HEK293 (cell line): ENCODE results near the gene CPNE8.

Experiments used
- CTCF ChIA-PET: fragments of 350-600 bp; formaldehyde crosslinking; extraction: SDS; loops from one replicate; lab custom pipeline; 2021; ENCODE audit warnings: antibody characterized with exemption; lab: Yijun Ruan, JAX
- POLR2A ChIA-PET: fragments of 300-600 bp; formaldehyde crosslinking; extraction: SDS; loops from one replicate; lab custom pipeline; 2020; ENCODE audit warnings: antibody characterized with exemption, inconsistent platforms; lab: Yijun Ruan, JAX
- H3K27ac ChIP-seq: fragments of 200-500 bp; sonication (Bioruptor generic); 2 replicates; pipeline ENCODE4 v1.5.1; 2014; ENCODE audit warnings: low read depth, low read length, control low read depth, inconsistent platforms; ENCODE audit errors: extremely low read depth
- H3K36me3 ChIP-seq, 2 experiments: fragments of 200-500 bp in 1 of 2; sonication (Bioruptor generic) in 1 of 2; 1 replicate in 1 of 2; 2 replicates in 1 of 2; pipeline ENCODE4 v1.5.1; 2014 to 2017; ENCODE audit warnings: inconsistent platforms in 2 of 2, low read length in 2 of 2; ENCODE audit not compliant: control insufficient read depth in 2 of 2, insufficient read depth in 1 of 2
- H3K4me1 ChIP-seq: fragments of 200-500 bp; sonication (Bioruptor generic); 2 replicates; pipeline ENCODE4 v1.5.1; 2014; ENCODE audit warnings: mild to moderate bottlenecking, low read length, inconsistent platforms; ENCODE audit not compliant: control insufficient read depth, insufficient read depth
- H3K4me3 ChIP-seq: 2 replicates; pipeline ENCODE4 v1.5.1; 2011; ENCODE audit warnings: low read depth, mild to moderate bottlenecking, control low read depth, low read length, moderate library complexity
- H3K9me3 ChIP-seq: fragments of 200-500 bp; sonication (Bioruptor generic); 2 replicates; pipeline ENCODE4 v1.5.1; 2014; ENCODE audit warnings: low read depth, low read length, inconsistent platforms; ENCODE audit not compliant: control insufficient read depth, insufficient read depth
- AEBP2 ChIP-seq: fragments of 450-650 bp; formaldehyde crosslinking; IDR thresholded peaks from 2 replicates; pipeline ENCODE4 v1.5.1; 2016; ENCODE audit warnings: missing biosample characterization, missing genetic modification characterization, borderline replicate concordance
- FEZF1 ChIP-seq: fragments of 450-650 bp; formaldehyde crosslinking; IDR thresholded peaks from 2 replicates; pipeline ENCODE4 v1.5.1; 2016; ENCODE audit warnings: missing biosample characterization, missing genetic modification characterization
- INSM2 ChIP-seq: fragments of 450-650 bp; formaldehyde crosslinking; IDR thresholded peaks from 2 replicates; pipeline ENCODE4 v1.5.1; 2016; ENCODE audit warnings: missing biosample characterization, missing genetic modification characterization
- PRDM6 ChIP-seq: fragments of 450-650 bp; formaldehyde crosslinking; IDR thresholded peaks from 2 replicates; pipeline ENCODE4 v1.5.1; 2017; ENCODE audit warnings: missing biosample characterization, missing genetic modification characterization
- REST ChIP-seq: fragments of 450-650 bp; formaldehyde crosslinking; IDR thresholded peaks from 2 replicates; pipeline ENCODE4 v1.5.1; 2016; ENCODE audit warnings: missing biosample characterization, missing genetic modification characterization
- SCRT2 ChIP-seq: fragments of 450-650 bp; formaldehyde crosslinking; IDR thresholded peaks from 2 replicates; pipeline ENCODE4 v1.5.1; 2016; ENCODE audit warnings: missing biosample characterization, missing genetic modification characterization
- SP7 ChIP-seq: fragments of 450-650 bp; formaldehyde crosslinking; IDR thresholded peaks from 2 replicates; pipeline ENCODE4 v1.5.1; 2016; ENCODE audit warnings: missing biosample characterization, missing genetic modification characterization
- ZBTB21 ChIP-seq: fragments of 450-650 bp; formaldehyde crosslinking; IDR thresholded peaks from 2 replicates; pipeline ENCODE4 v1.5.1; 2017; ENCODE audit warnings: missing biosample characterization, missing genetic modification characterization
- ZNF112 ChIP-seq: fragments of 450-650 bp; formaldehyde crosslinking; IDR thresholded peaks from 2 replicates; pipeline ENCODE4 v1.5.0; 2017; ENCODE audit warnings: missing biosample characterization, missing genetic modification characterization
- ZNF140 ChIP-seq: fragments of 450-650 bp; formaldehyde crosslinking; IDR thresholded peaks from 2 replicates; pipeline ENCODE4 v1.5.1; 2016; ENCODE audit warnings: missing biosample characterization, missing genetic modification characterization
- ZNF510 ChIP-seq: fragments of 450-650 bp; formaldehyde crosslinking; IDR thresholded peaks from 2 replicates; pipeline ENCODE4 v1.5.1; 2018; ENCODE audit warnings: mild to moderate bottlenecking, missing genetic modification characterization, missing biosample characterization; ENCODE audit not compliant: insufficient replicate concordance
- ZNF843 ChIP-seq: fragments of 450-650 bp; formaldehyde crosslinking; IDR thresholded peaks from 2 replicates; pipeline ENCODE4 v1.5.1; 2016; ENCODE audit warnings: missing biosample characterization, missing genetic modification characterization

Gene CPNE8

DNA sequence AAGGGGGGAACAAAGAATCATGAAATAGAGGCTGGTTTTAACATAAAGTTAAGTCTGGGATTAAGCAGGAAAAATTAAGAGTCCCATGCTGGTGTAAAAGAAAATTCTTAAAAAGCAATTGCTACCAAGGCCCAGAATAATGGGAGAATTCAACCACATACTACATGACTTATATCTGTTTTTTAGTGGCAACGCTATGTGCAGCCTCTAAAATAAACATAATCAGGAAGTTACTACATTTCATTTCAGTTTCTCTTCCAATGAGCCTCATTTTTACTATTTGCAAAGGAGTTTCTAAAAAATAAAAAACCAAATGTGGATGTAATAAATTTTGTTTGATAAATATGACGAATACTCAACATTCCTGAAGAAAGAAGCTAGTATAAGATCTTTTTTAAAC, 58.1 kb downstream of the CPNE8 start (continued):
- TF ChIP-seq AEBP2 (tag by site-specific recombination) (no peak), ZBTB21 (tag by site-specific recombination) (no peak), SCRT2 (tag by site-specific recombination) (no peak), SP7 (no peak), ZNF843 (tag by site-specific recombination) (no peak)

- H3K4me3 ChIP-seq: no peak overlapping the region
- no peaks in the 10 kb centered on the region; the same call in 1 of the 2 replicates for H3K4me1 ChIP-seq
- CTCF ChIA-PET: no interaction called here
- POLR2A ChIA-PET: no interaction called here
- TF ChIP-seq FEZF1 (tag by site-specific recombination) (0 out of 2 replicates have a peak, but pooled peaks have one; percentile 14), ZNF510 (tag by site-specific recombination) (no peak)
- TF ChIP-seq, all 188 proteins: peak for 1
- Histone ChIP-seq H3K27ac (no peak overlapping the region), H3K9me3 (no peaks in the 10 kb centered on the region), H3K36me3 (no peaks in the 10 kb centered on the region)
Measured at GRCh38 chr12:38844267-38844666, 61.1 kb downstream of the CPNE8 start.

DNA sequence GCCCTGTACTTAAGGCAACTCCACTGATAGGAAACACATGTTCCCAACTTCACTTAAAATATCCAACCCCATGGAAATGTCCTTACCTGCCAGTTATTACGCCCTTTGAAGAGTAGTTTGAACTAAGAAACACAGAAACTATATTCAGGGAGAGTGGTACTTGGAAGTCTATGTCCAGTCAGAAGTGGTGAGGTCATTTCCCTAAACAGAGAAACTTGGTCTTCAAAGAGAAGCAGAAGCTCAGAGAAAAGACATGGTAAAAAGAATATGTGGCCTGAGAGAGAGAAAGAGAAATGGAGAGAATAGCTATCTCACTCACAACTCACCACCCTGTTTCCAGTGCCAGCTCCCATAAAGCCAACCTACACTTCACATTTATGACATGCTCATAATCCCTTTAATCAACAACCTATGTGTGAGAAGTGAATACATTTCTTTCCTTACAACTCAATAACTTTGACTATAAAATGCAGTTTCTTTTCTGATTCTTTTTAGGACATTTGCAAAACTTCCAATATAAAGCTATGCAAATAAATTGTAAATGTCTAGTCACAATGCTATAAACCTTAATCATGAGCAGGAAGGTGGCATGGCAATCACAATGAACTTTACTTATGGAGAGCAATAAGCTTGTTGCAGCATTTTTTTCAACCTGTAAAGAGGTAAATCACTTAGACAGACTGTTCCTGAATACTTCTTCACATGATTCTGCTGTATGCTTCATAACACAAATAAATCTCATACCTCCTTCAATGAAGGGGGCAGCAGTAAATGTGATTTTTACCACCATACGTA, 67.1 kb downstream of the CPNE8 start:
- Histone ChIP-seq H3K4me3 (no peak overlapping the region), H3K9me3 (no peaks in the 10 kb centered on the region), H3K27ac (no peak overlapping the region), H3K4me1 (no peaks in the 10 kb centered on the region), H3K36me3 (no peaks in the 10 kb centered on the region)
- TF ChIP-seq ZNF112 (tag by site-specific recombination): no peak
- TF ChIP-seq ZNF140 (tag by site-specific recombination): no peak
- peak; percentile 60; the same call in 1 of the 2 replicates for TF ChIP-seq PRDM6 (tag by site-specific recombination)
- CTCF ChIA-PET: interaction anchor here (0.8 to 0.9 kb wide), 2 partner anchors 9 to 12 kb away, joined by 3 read pairs; no protein-coding TSS in a partner anchor
- POLR2A ChIA-PET: no interaction called here

- POLR2A ChIA-PET: no interaction called here
- TF ChIP-seq INSM2 (no peak), REST (tag by site-specific recombination) (no peak)
- TF ChIP-seq, all 188 proteins: peak for 0
- CTCF ChIA-PET: no interaction called here
Measured at GRCh38 chr12:38831715-38832114, 73.7 kb downstream of the CPNE8 start.

More at GRCh38 chr12:38831715-38832114, 73.7 kb downstream of the CPNE8 start:
- no peaks in the 10 kb centered on the region for H3K36me3 ChIP-seq
- H3K27ac ChIP-seq: no peak overlapping the region
- no peaks in the 10 kb centered on the region for H3K4me1 ChIP-seq
- no peaks in the 10 kb centered on the region for H3K9me3 ChIP-seq
- H3K4me3 ChIP-seq: no peak overlapping the region
